ENCODE data around the gene EIF1B.

EIF1B gene

GRCh38 chr3:40355410-40355809 is 45.9 kb downstream of the EIF1B start:
- no peak for DNase-seq

- no peak for DNase-seq
Observed at GRCh38 chr3:40358454-40358853, 48.9 kb downstream of the EIF1B start.
